Dedifferentiated amniotic fluid mesenchymal stem cell (primary cell): ENCODE measurements around the gene RNU1-1.
"Not testable (repeated sequence)": the region's sequence is repeated elsewhere in the genome, so short reads cannot be mapped to it uniquely, and the experiment has no call there.

Experiments
- DNase-seq: peaks from one replicate; pipeline ENCODE4 v3.0.0-alpha.2; 2016; ENCODE audit errors: extremely low spot score

RNU1-1 gene

DNA sequence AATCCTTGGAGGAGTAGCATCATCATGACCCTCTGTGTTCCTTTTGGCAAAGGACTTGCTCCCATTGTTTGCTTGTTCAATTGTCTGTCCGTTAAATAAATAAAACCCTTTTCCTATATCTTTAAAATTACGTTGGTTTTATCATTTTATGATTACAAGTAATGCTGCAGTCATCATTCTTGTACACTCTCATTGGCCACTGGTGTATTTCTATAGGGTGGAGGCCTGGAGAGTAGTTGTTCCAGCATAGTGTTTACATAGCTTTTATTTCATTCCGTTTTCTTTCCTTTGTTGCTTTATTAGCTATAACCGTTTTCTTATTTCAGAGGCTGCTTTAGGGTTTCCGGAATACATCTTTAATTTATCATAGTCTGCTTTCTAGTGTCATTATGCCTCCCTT lies 7.6 kb upstream of the RNU1-1 start:
- DNase-seq: not testable (repeated sequence)

DNA sequence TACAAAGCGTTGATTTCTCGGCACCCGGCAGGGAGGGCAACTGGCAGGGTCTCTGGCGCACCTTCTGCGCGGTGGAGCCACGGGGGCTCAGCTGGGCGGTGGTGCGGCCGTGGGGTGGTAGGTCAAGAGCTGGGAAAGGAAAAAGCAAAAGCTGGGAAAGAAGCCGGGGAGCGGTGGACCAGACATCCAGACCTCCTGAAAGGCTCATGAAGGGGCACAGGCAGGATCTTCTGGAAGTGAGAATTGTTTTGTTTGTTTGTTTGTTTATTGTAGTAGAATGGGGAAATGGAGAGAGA lies 7.2 kb upstream of the RNU1-1 start:
- DNase-seq: no peak

DNA sequence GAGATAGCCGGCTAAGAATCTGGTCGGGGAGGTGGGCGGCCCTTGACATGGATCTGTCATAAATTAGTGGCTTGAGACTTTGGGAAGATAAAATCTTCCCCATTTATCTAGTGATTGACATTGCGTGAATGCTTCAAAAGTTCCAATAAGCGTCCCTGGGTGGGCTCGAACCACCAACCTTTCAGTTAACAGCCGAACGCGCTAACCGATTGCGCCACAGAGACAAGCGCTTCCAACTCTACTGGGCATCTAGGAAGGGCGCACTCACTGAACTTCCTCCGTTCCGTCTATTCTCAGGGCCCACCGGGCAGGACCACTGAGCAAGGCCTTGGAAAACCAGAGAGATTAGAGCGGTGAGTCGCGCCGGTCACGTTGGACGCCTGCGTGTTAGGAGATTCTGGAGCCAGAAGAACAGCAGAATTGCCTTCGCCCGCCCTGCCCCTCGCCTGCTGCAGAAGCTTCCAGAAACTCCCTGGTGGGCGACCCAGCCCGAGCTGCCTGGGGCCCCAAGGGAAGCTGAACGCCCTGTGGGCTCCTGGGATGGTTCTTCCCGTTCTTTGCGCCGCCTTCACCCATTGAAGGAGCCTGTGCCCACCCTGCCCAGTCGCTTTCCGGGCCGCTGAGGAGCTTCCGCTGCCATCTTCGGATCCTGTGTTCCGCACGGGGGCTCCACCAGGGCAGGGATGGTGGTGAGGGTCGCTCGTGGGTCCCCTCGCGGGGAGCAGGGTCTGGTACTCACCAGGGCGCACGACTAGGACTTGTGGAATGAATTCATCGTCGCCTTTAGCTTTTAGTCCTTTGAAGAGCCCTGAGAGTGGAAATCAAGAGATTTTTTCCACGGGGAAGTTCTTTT lies 6.6 kb upstream of the RNU1-1 start:
- DNase-seq: not testable (repeated sequence)

DNA sequence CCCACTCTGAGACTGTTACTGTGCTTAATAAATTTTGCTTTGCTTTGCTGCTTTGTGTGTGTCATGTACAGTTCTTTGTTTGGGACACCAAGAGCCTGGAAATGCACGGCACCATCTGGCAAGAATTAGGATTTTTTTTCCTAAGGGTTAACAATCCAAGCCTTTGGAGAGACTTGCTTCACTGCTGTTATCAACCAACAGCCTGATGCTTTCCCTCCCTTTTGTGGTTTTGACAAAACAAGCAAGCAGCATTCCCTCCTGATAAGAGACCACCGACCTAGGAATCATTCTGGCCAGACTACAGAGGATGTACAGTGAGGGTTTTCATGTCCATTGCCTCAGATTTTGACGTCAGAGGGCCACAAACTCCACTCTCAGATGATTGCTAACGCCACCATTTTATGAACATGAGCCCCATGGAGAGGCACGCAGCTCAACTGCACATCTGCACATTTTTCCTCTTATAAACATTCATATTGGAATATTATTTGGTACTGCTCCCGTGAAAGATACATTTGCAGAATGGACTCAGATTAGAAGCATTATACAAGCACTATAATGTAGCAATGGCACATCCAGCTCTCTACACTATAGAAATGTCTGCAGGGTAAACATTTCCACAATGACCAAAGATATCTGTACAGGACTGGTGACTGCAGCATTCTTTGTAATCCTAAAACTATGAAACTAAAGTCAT lies 5.3 kb upstream of the RNU1-1 start:
- DNase-seq: not testable (repeated sequence)

DNA sequence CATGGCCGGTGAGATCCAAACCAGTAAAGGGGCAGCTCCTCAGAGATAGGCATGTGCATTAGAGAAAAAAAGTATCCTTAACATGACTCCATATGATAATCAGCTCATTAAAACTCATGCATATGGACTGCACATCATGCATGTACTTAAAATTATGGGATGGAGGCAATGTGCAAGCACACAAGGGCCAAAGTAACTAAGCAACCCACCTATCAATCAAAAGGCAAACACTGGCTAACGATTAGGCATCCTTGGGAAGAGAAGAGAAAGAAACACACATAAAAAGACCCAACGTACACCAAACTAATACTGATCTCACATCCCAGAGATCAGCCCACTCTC lies 4.8 kb upstream of the RNU1-1 start:
- not testable (repeated sequence) for DNase-seq

DNA sequence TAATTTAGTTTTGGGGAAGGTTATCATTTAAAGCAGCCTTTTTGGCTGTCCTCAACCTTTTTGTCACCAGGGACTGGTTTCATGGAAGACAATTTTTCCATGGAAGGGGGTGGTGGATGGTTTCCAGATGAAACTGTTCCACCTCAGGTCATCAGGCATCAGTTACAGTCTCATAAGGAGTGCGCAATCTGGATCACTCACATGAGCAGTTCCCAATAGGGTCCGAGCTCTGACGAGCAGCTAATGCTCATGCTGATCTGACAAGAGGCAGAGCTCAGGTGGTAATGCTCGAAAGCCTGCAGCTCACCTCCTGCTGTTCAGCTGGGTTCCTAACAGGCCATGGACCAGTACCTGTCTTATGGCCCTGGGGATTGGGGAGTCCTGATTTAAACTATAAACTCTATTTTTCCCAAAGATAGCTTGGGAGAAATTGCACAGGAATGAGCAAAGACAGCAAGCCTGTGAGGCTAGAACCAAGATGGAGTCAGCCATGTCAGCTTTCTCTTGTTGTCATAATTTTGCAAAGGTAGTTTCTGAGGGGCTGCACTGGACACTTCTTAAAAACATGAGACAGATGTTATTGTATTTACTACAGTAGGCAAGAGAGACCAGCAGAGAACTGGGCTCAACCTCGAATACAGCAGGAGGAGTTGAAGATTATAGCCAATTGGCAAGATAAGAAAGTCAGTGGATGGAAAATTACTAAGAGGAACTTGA lies 2.8 kb upstream of the RNU1-1 start:
- DNase-seq: not testable (repeated sequence)

DNA sequence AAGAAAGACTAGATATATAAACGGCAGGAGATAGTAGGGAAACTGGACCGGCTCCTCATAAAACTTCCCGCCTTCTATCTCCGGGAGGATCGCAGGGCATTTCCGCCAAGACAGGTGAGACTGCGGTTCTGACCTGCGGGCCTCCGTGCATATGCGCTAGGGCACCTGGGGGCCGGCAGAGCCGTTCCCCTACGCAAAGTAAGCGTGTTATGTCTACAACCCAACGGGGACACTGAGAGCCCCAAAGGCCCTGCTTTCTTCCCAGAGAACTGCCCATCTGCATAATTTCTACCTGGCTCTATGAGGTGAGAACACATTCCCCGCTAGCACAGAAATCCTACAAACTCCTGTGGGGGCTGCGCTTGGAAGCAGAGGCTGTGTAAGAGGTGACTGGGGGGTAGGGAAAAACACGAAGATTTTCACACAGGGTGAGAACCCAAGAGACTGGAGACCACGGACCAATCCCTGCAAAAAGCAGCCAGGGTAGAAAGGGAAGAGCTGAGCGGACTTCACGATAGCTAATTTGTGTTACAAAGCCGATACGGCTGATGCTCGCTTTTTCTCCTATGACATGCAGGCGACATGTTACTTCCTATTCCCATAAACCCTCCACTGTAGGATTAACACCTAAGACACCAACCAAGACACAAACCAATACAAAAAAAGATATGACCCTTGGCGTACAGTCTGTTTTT lies 526 bp downstream of the RNU1-1 start:
- peak; percentile 96 for DNase-seq

DNA sequence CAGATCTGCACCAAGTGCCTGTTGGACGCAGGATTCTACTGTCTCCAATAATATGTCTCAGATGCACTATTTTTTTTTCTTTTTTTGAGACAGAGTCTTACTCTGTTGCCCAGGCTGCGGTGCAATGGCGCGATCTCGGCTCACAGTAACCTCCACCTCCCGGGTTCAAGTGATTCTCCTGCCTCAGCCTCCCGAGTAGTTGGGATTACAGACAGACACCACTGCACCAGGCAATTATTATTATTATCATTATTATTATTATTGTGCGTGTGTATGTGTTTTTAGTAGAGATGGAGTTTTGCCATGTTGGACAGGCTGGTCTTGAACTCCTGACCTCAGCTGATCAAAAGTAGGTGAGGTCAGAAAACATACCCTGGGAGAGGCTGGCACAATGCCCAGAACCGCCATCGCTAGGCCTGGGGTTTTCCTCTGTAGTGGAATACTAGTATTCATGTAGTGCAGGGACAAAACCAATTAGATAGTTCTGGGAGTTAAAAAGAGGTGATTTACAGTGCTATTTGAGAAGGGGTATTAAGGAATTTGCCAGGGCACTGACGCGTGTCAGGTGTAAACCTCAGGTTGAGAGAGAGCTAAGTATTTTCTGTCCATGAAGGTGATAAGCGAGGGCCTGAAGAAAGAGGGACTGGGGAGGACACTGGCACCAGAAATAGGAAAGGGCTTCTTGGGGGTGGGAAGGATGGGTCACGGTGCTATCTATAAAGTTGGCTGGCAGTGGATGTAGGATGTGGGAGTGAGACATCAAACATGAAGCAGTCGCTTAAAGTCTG lies 1.3 kb downstream of the RNU1-1 start:
- DNase-seq: not testable (repeated sequence)

DNA sequence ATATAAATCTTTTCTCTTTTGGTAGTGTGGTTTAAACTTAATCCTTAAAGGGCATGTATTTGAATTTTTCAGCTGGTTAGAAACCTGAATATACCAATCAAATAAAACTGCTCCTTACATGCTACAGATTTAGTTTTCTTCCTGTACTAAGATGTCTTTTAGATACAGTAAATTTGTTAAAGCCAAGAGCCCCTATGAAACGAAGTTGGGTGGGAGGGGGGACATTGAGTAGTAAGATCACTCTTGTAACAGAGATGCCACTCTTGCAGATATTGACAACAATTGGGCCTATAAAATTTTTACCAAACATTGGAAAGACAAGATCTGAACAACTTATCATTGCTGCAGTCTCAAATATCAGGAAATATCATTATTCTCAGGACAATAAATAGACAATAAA lies 2.2 kb downstream of the RNU1-1 start:
- not testable (repeated sequence) for DNase-seq

DNA sequence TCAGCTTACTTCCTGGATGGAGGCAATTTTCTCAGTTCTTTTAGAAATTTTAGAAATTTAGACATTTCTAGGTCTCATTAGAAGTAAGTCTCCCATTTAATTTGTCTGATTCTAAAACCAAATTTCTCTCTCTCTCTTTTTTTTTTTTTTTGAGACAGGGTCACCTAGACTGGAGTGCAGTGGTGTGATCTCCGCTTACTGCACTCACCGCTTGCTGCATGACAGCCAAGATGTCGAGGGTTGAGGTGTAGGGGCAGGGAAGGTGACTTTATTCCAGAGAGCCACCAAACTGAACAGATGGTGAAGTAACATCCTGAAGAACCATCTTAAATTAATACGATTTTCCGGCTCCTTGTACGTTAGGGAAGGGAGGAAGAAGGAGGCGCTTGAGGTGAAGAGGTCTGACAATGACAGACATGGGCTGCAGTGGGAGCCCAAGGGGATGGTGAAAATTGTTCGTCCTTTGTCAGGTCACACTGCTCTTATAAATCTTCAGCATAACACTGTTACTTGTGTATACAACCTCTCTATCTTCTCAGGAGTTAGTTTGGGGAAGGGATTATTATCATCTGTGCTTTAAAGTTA lies 5.1 kb downstream of the RNU1-1 start:
- not testable (repeated sequence) for DNase-seq

DNA sequence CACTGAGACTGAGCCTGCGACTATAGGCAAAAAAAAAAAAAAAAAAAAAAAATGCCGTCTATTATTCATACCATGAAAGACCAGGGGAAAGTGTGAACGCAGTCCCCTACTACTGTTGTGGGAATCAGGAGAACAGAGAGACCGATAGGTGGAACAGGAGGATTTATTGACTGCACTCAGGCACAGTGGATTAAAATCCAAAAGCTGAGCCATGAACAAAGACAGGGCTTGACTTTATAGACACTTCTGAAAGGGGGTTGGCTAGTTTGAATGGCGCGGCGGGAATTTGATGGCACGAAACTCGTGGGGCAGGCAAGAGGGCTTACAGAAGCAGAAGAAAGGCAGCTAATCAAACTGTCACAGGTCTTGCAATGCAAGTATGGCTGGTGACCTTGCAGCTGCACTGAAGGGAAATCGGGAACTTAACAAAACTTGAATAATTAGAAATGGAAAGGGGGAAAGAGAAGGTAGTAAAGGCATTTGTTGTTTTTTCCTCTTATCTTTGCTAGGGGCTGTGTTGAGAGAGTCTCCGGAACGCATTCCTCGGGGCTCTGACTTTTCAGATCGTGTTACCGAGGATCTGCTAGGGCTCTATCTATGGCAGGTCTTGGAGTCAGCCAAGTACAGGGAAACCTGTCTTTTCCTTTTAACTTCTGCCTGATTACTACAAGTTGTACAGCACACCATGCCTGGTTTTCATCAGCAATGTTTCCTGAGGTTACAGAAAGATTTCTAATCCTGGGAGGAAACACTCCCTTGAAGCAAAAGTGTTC lies 7.5 kb downstream of the RNU1-1 start:
- DNase-seq: not testable (repeated sequence)

DNA sequence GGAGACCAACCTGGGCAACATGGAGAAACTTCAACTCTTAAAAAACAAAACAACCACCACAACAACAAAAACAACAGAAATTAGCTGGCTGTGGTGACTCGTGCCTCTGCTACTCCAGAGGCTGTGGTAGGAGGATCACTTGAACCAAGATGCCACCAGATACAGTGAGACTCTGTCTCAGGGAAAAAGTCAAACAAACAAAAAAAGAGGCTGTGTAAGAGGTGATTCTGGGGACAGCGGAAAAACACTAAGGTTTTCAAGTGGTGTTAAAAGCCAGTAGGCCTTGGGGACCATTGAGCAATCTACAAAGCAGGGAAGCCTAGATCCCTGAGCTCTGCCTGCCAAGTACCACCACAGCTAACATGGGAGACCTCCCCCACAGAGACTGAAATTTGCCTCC lies 8.2 kb downstream of the RNU1-1 start:
- DNase-seq: not testable (repeated sequence)

DNA sequence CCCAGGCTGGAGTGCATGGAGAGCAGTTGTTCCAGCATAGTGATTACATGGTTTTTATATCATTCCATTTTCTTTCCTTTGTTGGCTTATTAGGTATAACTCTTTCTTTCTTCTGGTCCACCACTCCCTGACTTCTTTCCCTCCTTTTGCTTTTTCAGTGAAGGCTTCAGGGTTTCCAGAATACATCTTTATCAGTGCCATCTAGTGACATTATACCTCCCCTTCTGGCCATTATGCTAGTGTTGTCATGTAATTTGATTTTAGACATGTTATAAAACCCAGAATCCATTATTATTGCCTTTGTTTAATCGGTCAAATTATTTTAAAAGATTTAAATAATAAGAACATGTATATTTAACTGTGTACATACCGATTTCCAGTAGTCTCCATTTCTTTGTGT lies 10.6 kb downstream of the RNU1-1 start:
- no peak for DNase-seq

DNA sequence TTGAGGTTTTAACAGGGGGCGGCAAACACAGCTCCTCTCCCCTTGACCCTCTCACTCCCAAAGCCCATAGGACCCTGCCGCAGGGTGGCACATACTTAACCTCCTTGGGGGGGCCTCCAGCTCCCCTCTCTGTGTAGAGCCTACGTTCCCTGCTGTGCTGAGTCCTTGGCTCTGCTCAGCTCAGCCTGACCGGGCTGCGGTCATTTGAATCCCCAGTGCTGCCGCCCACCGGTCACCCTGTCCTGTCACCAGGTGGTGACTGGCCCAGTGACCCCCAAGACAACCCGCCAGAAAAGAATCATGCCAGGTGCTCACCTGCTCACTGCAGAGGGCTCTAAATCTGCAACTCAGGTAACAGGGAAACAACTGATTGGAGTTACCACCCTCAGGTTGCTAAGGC lies 12.6 kb downstream of the RNU1-1 start:
- not testable (repeated sequence) for DNase-seq

DNA sequence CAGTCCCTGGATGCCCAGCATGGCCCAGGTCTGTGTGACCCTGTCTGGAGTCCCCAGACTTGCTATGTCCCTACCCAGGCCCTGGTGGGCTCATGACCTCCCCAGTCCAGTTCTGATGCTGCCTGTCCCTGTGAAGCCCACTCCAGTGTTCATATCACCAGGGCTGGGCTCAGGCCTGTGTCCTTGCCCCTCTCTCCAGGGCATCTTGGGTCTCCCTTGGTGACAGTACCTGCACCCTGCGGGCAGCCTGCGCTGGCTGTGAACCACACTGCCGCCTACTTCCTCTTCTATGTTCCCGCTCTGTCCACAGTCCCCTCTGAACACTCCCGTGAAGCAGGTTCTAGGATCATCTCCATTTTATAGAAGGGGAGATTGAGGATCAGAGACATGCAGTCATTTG lies 13.1 kb downstream of the RNU1-1 start:
- not testable (repeated sequence) for DNase-seq

DNA sequence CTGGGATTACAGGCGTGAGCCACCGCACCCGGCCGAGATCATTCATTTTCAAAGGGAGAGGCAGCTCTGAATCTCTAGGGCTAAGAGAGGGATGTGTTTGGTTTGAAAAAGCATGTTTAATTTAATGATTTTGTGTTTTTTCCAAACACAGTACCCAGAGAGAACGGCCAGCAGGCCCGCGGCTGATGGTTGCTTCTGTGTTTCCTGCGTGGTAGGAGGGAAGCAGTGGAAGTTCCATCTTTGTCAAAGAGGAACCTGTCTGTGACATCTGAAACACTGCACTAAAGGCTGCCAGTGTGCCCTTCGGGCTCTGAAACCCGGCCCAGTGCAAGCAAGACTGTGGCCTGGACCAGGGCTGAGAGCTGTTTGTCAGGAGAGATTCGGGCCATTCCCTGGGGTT lies 13.6 kb downstream of the RNU1-1 start:
- DNase-seq: not testable (repeated sequence)

DNA sequence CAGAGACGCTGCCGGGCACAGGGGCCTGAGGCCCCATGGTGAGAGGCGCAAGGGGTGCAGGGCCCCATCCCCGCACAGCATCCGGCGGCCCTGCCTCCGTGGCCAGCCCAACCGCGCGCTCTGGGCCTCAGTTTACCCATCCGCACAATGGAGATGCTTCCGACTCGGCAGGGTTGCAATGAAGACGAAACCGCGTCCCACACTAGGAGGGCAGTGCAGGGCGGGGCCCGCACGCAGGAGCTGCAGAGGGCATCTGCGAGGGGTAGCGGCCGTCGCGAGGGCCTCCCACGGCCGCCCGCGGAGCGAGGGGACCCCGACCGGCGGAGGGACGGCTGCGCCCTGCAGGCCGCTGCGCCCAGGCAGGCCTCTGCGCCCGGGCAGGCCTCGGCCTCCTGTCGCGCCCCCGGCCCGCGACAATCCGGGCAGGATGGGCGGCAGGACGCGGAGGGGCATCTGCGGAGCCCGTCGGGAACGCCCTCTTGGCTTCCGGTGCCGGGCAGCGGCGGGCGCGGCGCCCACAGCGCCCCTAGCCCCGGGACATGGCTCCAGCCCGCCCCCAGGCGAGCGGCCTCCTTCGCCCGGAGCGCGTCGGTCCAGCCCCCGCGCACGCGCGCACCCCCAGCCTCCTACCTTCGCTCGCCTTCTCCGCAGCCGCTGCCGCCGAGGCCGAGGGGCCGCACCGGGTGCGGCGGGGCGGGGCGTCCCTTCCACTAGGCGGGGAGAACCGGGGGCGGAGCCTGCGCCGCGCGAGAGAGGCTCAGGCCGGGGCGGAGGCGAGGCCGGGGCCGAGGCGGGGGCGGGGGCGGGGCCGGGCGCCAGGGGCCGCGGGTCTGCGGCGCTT lies 15.3 kb downstream of the RNU1-1 start:
- DNase-seq: peak; percentile 72

DNA sequence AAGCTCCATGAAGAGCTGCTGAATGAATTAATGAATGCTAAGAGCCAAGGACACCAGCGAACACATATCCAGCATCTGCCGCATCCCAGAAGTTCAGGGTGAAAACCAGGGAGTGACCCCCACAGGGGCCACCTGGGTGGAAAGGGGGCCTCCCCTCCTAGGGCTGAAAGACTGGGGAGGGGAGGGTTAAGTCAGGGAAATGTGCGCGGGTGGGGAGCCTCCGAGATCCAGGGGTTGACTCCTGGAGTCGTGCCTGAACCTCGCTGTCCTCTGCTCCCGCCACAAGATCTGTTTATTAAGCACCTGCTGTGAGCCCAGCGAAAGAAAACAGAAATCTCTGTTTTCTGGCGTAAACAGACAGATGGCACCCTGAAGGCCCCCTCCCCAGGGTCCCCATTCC lies 16.0 kb downstream of the RNU1-1 start:
- DNase-seq: not testable (repeated sequence)

DNA sequence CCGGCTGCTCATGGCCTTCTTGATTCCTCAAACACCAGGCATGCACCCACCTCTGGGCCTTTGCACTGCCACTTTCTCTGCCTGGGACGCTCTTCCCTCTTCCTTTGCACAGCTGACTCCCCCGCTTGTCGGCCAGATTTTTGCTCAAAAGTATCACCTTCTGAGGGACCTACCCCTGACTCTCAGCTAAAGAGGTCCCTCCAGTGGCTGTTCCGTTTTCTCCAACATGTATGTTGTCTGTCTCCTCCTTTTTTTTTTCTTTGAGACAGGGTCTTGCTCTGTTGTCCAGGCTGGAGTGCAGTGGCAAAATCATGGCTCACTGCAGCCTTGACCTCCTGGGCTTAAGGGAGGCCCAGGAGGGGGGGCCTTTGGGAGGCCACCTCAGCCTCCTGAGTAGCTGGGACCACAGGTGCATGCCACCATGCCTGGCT lies 16.6 kb downstream of the RNU1-1 start:
- DNase-seq: not testable (repeated sequence)
